ENCODE results near the gene STX18.

DNA sequence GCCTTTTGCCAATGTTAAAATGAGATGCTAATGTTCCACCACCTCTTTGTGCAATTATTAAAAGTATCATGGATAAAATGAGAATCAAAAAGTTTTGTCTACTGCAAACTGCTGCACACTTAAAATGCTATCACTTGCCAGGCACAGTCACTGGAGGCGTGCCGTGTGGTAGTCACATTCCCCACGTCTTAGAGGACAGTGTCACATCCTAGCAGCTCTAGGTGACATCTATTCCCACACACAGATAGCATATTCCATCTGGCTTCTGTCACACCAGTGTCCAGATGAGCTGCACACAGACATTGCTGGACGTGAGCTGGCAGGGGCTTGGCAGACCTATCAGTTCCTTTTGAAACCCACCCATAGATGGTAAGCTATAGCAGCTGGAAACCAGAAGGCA, 107.9 kb downstream of the STX18 start:
- TF ChIP-seq, protein P1, sequence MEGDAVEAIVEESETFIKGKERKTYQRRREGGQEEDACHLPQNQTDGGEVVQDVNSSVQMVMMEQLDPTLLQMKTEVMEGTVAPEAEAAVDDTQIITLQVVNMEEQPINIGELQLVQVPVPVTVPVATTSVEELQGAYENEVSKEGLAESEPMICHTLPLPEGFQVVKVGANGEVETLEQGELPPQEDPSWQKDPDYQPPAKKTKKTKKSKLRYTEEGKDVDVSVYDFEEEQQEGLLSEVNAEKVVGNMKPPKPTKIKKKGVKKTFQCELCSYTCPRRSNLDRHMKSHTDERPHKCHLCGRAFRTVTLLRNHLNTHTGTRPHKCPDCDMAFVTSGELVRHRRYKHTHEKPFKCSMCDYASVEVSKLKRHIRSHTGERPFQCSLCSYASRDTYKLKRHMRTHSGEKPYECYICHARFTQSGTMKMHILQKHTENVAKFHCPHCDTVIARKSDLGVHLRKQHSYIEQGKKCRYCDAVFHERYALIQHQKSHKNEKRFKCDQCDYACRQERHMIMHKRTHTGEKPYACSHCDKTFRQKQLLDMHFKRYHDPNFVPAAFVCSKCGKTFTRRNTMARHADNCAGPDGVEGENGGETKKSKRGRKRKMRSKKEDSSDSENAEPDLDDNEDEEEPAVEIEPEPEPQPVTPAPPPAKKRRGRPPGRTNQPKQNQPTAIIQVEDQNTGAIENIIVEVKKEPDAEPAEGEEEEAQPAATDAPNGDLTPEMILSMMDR (IDR thresholded peaks at IDR 0.05): no peak
- TF ChIP-seq EZH2 (IDR thresholded peaks at IDR 0.05): no peak
- no peak for TF ChIP-seq EZH2phosphoT487 (IDR thresholded peaks at IDR 0.05)

Measured in neural progenitor cell (in vitro differentiated cells).